GM23338 (cell line): ENCODE measurements around the gene LNPEP. TPM values are rescaled to one million over a fixed set of nuclear protein-coding genes. Genes with fewer than 3 reads are reported as not detected.

ENCODE experiments used
- ATAC-seq: fragments of 200-7000 bp; cut with Tn5 transposase; 3 replicates; pipeline ENCODE4 v1.9.1; 2020
- DNase-seq: peaks from one replicate; pipeline ENCODE4 v3.0.0-alpha.2; 2015; ENCODE audit warnings: low spot score
- H2AFZ ChIP-seq: fragments of 200-600 bp; sonication (generic); 2 replicates; pipeline ENCODE4 v1.8.0; 2016; ENCODE audit warnings: antibody characterized with exemption, mild to moderate bottlenecking, moderate library complexity
- H3F3A ChIP-seq: fragments of 200-600 bp; sonication (generic); replicated peaks from 2 replicates; pipeline ENCODE4 v1.8.0; 2017; ENCODE audit warnings: antibody characterized with exemption, mixed run types, low read depth
- H3K27ac ChIP-seq: fragments of 200-600 bp; sonication (generic); 2 replicates; pipeline ENCODE4 v1.6.1; 2016; ENCODE audit warnings: low read depth
- H3K27me3 ChIP-seq: fragments of 200-600 bp; sonication (generic); 2 replicates; pipeline ENCODE4 v1.8.0; 2016; ENCODE audit warnings: mild to moderate bottlenecking, mixed run types, moderate library complexity; ENCODE audit not compliant: insufficient read depth
- H3K36me3 ChIP-seq: fragments of 200-600 bp; sonication (generic); 2 replicates; pipeline ENCODE4 v1.8.0; 2016; ENCODE audit warnings: mild to moderate bottlenecking; ENCODE audit not compliant: insufficient read depth
- H3K4me1 ChIP-seq: fragments of 200-600 bp; sonication (generic); 2 replicates; pipeline ENCODE4 v1.8.0; 2016; ENCODE audit warnings: mild to moderate bottlenecking, moderate library complexity; ENCODE audit not compliant: insufficient read depth
- H3K4me2 ChIP-seq: fragments of 200-600 bp; sonication (generic); 2 replicates; pipeline ENCODE4 v1.7.1; 2017; ENCODE audit warnings: mixed run types
- H3K4me3 ChIP-seq: fragments of 200-600 bp; sonication (generic); 2 replicates; pipeline ENCODE4 v1.6.1; 2016; ENCODE audit warnings: mixed run types
- H3K79me2 ChIP-seq: fragments of 200-600 bp; sonication (generic); replicated peaks from 2 replicates; pipeline ENCODE4 v1.8.0; 2017; ENCODE audit warnings: mild to moderate bottlenecking; ENCODE audit not compliant: insufficient read depth
- H3K9me2 ChIP-seq: fragments of 200-600 bp; sonication (generic); 2 replicates; pipeline ENCODE4 v1.8.0; 2017; ENCODE audit not compliant: insufficient read depth
- H4K20me1 ChIP-seq: fragments of 200-600 bp; sonication (generic); replicated peaks from 2 replicates; pipeline ENCODE4 v1.8.0; 2017; ENCODE audit warnings: mild to moderate bottlenecking; ENCODE audit not compliant: insufficient read depth
- H3K27ac Mint-ChIP-seq: 2 replicates; pipeline ENCODE4 v1.8.0; 2020; ENCODE audit warnings: inconsistent platforms, mild to moderate bottlenecking, moderate library complexity, mixed read lengths
- H3K27me3 Mint-ChIP-seq: 3 replicates; pipeline ENCODE4 v1.8.0; 2022; ENCODE audit warnings: low read depth, mild to moderate bottlenecking, moderate library complexity, mixed read lengths, inconsistent platforms; ENCODE audit not compliant: insufficient read depth, poor library complexity
- H3K36me3 Mint-ChIP-seq: 3 replicates; pipeline ENCODE4 v1.8.0; 2021; ENCODE audit warnings: low read depth, mild to moderate bottlenecking, inconsistent platforms, moderate library complexity, mixed read lengths
- H3K4me1 Mint-ChIP-seq: 3 replicates; pipeline ENCODE4 v1.8.0; 2020; ENCODE audit warnings: mild to moderate bottlenecking, inconsistent platforms, mixed read lengths
- H3K4me3 Mint-ChIP-seq: 3 replicates; pipeline ENCODE4 v1.8.0; 2021; ENCODE audit warnings: moderate library complexity, mild to moderate bottlenecking, inconsistent platforms, mixed read lengths
- H3K9me3 Mint-ChIP-seq: 3 replicates; pipeline ENCODE4 v1.8.0; 2020; ENCODE audit warnings: moderate library complexity, mild to moderate bottlenecking, inconsistent platforms, mixed read lengths
- EZH2 ChIP-seq: fragments of 200-600 bp; sonication (generic); IDR thresholded peaks from one replicate; pipeline ENCODE4 v1.8.0; 2017; ENCODE audit warnings: antibody characterized with exemption, mild to moderate bottlenecking, low read depth; ENCODE audit not compliant: unreplicated experiment
- EZH2phosphoT487 ChIP-seq: fragments of 200-600 bp; sonication (generic); IDR thresholded peaks from one replicate; pipeline ENCODE4 v1.8.1; 2018; ENCODE audit warnings: antibody characterized with exemption; ENCODE audit not compliant: unreplicated experiment
- JUNB ChIP-seq: IDR thresholded peaks from one replicate; pipeline ENCODE4 v1.6.1; 2016; ENCODE audit warnings: antibody characterized with exemption; ENCODE audit not compliant: unreplicated experiment
- NANOG ChIP-seq: IDR thresholded peaks from 2 replicates; pipeline ENCODE4 v1.6.1; 2016; ENCODE audit warnings: antibody characterized with exemption, borderline replicate concordance
- ZNF114 ChIP-seq: fragments of 250-450 bp; sonication (Bioruptor Pico); IDR thresholded peaks from 2 replicates; pipeline ENCODE4 v1.5.0; 2020; ENCODE audit warnings: mild to moderate bottlenecking, moderate library complexity
- ZNF331 ChIP-seq: fragments of 250-450 bp; sonication (Bioruptor Pico); IDR thresholded peaks from 2 replicates; pipeline ENCODE4 v1.5.0; 2020; ENCODE audit warnings: low read depth, mild to moderate bottlenecking, moderate library complexity
- polyA plus RNA-seq: library from polyadenylated mRNA; unstranded; fragments of >200 nt; fragmentation: Nextera tagmentation; extraction: Ambion mirVana; gene quantifications from 2 replicates; pipeline ENCODE4 v1.2.1, GENCODE V29; 2016
- total RNA-seq: library from RNA; depleted of rRNA; stranded (reverse); fragments of >200 nt; shearing (Covaris generic); gene quantifications from 2 replicates; pipeline ENCODE4 v1.2.3, GENCODE V29; 2014
- TF ChIP-seq, protein P1 (sequence below): fragments of 250-450 bp; sonication (Bioruptor Pico); IDR thresholded peaks from 2 replicates; pipeline ENCODE4 v1.5.0; 2020; ENCODE audit warnings: mild to moderate bottlenecking, moderate library complexity
- TF ChIP-seq, protein P2 (sequence below), 2 experiments: fragments of 200-600 bp in 1 of 2; sonication (generic) in 1 of 2; conservative IDR thresholded peaks; 2 replicates each; pipeline versions ENCODE4 v1.5.1 to v1.6.1; 2016 to 2017; ENCODE audit warnings: antibody characterized with exemption in 2 of 2, low read depth in 2 of 2, mild to moderate bottlenecking in 2 of 2, moderate library complexity in 1 of 2

LNPEP gene
- total and polyA plus RNA-seq, 2 experiments from 2014 or later = 1.2 to 8.3 TPM

- TF ChIP-seq, protein P1, sequence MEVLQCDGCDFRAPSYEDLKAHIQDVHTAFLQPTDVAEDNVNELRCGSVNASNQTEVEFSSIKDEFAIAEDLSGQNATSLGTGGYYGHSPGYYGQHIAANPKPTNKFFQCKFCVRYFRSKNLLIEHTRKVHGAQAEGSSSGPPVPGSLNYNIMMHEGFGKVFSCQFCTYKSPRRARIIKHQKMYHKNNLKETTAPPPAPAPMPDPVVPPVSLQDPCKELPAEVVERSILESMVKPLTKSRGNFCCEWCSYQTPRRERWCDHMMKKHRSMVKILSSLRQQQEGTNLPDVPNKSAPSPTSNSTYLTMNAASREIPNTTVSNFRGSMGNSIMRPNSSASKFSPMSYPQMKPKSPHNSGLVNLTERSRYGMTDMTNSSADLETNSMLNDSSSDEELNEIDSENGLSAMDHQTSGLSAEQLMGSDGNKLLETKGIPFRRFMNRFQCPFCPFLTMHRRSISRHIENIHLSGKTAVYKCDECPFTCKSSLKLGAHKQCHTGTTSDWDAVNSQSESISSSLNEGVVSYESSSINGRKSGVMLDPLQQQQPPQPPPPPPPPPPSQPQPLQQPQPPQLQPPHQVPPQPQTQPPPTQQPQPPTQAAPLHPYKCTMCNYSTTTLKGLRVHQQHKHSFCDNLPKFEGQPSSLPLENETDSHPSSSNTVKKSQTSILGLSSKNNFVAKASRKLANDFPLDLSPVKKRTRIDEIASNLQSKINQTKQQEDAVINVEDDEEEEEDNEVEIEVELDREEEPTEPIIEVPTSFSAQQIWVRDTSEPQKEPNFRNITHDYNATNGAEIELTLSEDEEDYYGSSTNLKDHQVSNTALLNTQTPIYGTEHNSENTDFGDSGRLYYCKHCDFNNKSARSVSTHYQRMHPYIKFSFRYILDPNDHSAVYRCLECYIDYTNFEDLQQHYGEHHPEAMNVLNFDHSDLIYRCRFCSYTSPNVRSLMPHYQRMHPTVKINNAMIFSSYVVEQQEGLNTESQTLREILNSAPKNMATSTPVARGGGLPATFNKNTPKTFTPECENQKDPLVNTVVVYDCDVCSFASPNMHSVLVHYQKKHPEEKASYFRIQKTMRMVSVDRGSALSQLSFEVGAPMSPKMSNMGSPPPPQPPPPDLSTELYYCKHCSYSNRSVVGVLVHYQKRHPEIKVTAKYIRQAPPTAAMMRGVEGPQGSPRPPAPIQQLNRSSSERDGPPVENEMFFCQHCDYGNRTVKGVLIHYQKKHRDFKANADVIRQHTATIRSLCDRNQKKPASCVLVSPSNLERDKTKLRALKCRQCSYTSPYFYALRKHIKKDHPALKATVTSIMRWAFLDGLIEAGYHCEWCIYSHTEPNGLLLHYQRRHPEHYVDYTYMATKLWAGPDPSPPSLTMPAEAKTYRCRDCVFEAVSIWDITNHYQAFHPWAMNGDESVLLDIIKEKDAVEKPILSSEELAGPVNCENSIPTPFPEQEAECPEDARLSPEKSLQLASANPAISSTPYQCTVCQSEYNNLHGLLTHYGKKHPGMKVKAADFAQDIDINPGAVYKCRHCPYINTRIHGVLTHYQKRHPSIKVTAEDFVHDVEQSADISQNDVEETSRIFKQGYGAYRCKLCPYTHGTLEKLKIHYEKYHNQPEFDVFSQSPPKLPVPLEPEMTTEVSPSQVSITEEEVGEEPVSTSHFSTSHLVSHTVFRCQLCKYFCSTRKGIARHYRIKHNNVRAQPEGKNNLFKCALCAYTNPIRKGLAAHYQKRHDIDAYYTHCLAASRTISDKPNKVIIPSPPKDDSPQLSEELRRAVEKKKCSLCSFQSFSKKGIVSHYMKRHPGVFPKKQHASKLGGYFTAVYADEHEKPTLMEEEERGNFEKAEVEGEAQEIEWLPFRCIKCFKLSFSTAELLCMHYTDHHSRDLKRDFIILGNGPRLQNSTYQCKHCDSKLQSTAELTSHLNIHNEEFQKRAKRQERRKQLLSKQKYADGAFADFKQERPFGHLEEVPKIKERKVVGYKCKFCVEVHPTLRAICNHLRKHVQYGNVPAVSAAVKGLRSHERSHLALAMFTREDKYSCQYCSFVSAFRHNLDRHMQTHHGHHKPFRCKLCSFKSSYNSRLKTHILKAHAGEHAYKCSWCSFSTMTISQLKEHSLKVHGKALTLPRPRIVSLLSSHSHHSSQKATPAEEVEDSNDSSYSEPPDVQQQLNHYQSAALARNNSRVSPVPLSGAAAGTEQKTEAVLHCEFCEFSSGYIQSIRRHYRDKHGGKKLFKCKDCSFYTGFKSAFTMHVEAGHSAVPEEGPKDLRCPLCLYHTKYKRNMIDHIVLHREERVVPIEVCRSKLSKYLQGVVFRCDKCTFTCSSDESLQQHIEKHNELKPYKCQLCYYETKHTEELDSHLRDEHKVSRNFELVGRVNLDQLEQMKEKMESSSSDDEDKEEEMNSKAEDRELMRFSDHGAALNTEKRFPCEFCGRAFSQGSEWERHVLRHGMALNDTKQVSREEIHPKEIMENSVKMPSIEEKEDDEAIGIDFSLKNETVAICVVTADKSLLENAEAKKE (CRISPR knock-in tag) = no peak
- TF ChIP-seq, protein P2, sequence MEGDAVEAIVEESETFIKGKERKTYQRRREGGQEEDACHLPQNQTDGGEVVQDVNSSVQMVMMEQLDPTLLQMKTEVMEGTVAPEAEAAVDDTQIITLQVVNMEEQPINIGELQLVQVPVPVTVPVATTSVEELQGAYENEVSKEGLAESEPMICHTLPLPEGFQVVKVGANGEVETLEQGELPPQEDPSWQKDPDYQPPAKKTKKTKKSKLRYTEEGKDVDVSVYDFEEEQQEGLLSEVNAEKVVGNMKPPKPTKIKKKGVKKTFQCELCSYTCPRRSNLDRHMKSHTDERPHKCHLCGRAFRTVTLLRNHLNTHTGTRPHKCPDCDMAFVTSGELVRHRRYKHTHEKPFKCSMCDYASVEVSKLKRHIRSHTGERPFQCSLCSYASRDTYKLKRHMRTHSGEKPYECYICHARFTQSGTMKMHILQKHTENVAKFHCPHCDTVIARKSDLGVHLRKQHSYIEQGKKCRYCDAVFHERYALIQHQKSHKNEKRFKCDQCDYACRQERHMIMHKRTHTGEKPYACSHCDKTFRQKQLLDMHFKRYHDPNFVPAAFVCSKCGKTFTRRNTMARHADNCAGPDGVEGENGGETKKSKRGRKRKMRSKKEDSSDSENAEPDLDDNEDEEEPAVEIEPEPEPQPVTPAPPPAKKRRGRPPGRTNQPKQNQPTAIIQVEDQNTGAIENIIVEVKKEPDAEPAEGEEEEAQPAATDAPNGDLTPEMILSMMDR (conservative IDR thresholded peaks at IDR 0.05; ENCODE audit: low read depth in 2 of 2) = no peak
- no peak for TF ChIP-seq EZH2phosphoT487
- TF ChIP-seq JUNB = no peak
- no peak for TF ChIP-seq ZNF331 (CRISPR knock-in tag)
Observed at GRCh38 chr5:96993760-96994159, 57.9 kb downstream of the LNPEP start (continued).

DNA sequence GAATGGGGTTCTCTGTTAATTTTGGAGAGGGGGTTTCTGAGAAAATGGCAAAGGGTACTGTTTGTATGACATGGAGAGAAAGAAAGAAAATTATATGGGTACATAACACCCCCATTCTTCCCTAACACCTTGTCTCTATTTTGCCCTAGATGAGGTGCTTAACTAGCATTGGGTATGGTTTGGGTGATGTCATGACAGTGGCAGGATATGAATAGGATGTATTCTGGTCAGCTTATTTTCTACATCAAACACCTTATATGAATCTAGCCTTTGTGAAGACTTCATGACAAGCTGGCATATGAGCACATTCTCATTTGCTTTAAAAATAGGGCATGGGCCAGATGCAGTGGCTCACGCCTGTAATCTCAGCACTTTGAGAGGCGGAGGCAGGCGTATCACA, 58.6 kb downstream of the LNPEP start:
- DNase-seq (no peak), ATAC-seq (no peak)
- Mint-ChIP-seq H3K36me3 (no peaks in the 10 kb centered on the region), H3K4me1 (peaks cover 4% of the 10 kb centered on the region; the same call in 1 of the 3 replicates), H3K27me3 (no peaks in the 10 kb centered on the region), H3K4me3 (no peak overlapping the region), H3K27ac (no peak overlapping the region), H3K9me3 (no peaks in the 10 kb centered on the region)
- Histone ChIP-seq H3K4me3 (no peak overlapping the region), H3K27me3 (no peaks in the 10 kb centered on the region), H2AFZ (no peak overlapping the region), H4K20me1 (no peaks in the 10 kb centered on the region), H3K79me2 (no peaks in the 10 kb centered on the region), H3K36me3 (no peaks in the 10 kb centered on the region), H3K9me2 (no peaks in the 10 kb centered on the region), H3K4me2 (no peak overlapping the region), H3K4me1 (no peaks in the 10 kb centered on the region), H3F3A (no peaks in the 10 kb centered on the region), H3K27ac (no peak overlapping the region)
- no peak for TF ChIP-seq NANOG
- no peak for TF ChIP-seq ZNF331 (CRISPR knock-in tag)
- TF ChIP-seq ZNF114 = no peak
- no peak for TF ChIP-seq EZH2
- TF ChIP-seq EZH2phosphoT487 = no peak
- TF ChIP-seq, protein P2 (conservative IDR thresholded peaks at IDR 0.05; ENCODE audit: low read depth in 2 of 2) = no peak
